Measurements from ENCODE around the gene INO80E.

The INO80E gene

DNA sequence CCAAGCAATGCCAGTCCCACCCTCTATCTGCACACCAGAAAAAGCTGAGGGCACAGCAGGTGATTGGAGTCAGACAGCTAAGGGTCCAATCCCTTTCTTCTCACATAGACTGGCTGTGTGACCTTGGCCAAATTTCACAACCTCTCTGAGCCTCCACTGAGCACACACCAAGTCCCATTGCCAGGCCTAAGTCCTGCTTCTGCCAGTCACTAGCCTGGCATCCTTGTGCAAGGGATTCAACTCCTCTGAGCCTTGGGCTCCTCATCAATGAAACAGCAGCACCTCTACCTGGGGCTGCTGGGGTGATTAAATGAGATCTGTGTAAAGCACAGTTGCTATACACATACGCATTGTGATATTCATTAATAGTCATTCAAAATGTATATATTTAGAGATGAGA is 50.5 kb downstream of the INO80E start:
- Histone ChIP-seq H3K4me3 (ENCODE audit: low read depth, low read length) (no peak overlapping the region), H3K9me3 (ENCODE audit: severe bottlenecking) (no peaks in the 10 kb centered on the region), H3K36me3 (no peaks in the 10 kb centered on the region), H3K27me3 (ENCODE audit: insufficient read depth, low read depth, severe bottlenecking) (no peaks in the 10 kb centered on the region), H3K27ac (no peak overlapping the region)
- no peak for DNase-seq
- no peak for TF ChIP-seq CTCF (IDR thresholded peaks at IDR 0.05; ENCODE audit: low read depth, low read length)

DNA sequence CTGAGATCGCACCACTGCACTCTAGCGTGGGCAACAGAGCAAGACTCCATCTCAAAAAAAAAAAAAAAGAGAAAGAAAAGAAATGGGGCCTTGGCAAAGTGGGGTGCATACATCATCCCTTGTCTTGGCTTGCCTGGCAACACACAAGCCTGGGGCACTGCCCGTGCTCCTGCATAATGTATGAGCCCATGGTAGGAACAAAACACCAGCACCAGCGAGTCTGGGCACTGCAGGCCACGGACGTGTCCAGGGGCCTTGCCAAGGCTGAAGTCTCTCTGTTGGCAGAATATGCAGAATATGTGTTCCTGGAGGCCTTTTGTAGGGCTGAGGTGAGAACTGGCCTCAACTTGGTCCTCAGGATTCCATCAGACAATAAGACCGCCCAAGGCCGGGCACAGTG is 53.8 kb downstream of the INO80E start:
- Histone ChIP-seq H3K27ac (peak overlapping the region; percentile 8; the same call in 1 of the 2 replicates), H3K36me3 (no peaks in the 10 kb centered on the region), H3K9me3 (ENCODE audit: severe bottlenecking) (no peaks in the 10 kb centered on the region), H3K4me3 (ENCODE audit: low read depth, low read length) (no peak overlapping the region), H3K27me3 (ENCODE audit: insufficient read depth, low read depth, severe bottlenecking) (no peaks in the 10 kb centered on the region)
- TF ChIP-seq CTCF (IDR thresholded peaks at IDR 0.05; ENCODE audit: low read depth, low read length): no peak
- no peak for DNase-seq

- H3K27me3 ChIP-seq (ENCODE audit: insufficient read depth, low read depth, severe bottlenecking): no peaks in the 10 kb centered on the region
- no peak for DNase-seq
- peaks cover 12% of the 10 kb centered on the region for H3K36me3 ChIP-seq
- H3K4me3 ChIP-seq (ENCODE audit: low read depth, low read length): no peak overlapping the region
- H3K27ac ChIP-seq: no peak overlapping the region
- H3K9me3 ChIP-seq (ENCODE audit: severe bottlenecking): no peaks in the 10 kb centered on the region
- no peak for TF ChIP-seq CTCF (IDR thresholded peaks at IDR 0.05; ENCODE audit: low read depth, low read length)
Measured at GRCh38 chr16:30051518-30051917, 55.5 kb downstream of the INO80E start.

GRCh38 chr16:30052671-30053372 is 56.8 kb downstream of the INO80E start:
- H3K36me3 ChIP-seq: peaks cover 20% of the 10 kb centered on the region
- H3K27me3 ChIP-seq (ENCODE audit: insufficient read depth, low read depth, severe bottlenecking): no peaks in the 10 kb centered on the region
- peak overlapping the region; percentile 87 for H3K27ac ChIP-seq
- H3K9me3 ChIP-seq (ENCODE audit: severe bottlenecking): no peaks in the 10 kb centered on the region
- peak overlapping the region; percentile 87 for H3K4me3 ChIP-seq (ENCODE audit: low read depth, low read length)
- no peak for TF ChIP-seq CTCF (IDR thresholded peaks at IDR 0.05; ENCODE audit: low read depth, low read length)
- DNase-seq: peak; percentile 96

DNA sequence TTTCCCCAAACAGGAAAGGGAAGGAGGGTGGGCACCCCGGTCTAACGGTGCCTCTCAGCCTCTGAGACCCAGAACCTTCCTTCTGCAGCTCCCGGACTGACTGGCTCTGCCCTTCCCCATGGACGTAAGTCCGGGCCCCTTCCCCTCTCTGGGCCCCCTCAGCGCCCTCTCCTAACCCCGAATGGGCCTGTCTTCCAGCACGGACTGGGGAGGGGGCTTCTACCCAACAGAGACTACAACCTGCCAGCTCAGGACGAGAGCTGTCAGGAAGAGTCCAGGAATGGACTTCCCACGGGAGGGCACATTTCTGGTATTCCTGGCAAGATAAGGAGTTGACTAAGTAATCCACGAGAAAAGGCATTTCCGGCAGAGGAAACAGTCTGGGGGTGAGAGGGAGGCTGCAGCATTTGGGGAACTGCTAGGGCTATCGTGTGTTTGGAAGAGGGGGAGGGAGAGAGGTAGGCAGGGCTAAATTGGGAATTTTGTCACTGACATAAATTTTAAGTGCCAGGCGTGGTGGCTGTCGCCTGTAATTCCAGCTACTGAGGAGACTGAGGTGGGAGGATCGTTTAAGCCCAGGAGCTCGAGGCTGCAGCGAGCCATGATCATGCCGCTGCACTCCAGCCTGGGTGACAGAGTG is 57.5 kb downstream of the INO80E start:
- peak overlapping the region; percentile 87 for H3K27ac ChIP-seq
- DNase-seq: no peak

More for the DNA sequence above, 57.5 kb downstream of the INO80E start:
- no peaks in the 10 kb centered on the region for H3K9me3 ChIP-seq (ENCODE audit: severe bottlenecking)
- H3K27me3 ChIP-seq (ENCODE audit: insufficient read depth, low read depth, severe bottlenecking): no peaks in the 10 kb centered on the region
- no peak for TF ChIP-seq CTCF (IDR thresholded peaks at IDR 0.05; ENCODE audit: low read depth, low read length)
- H3K4me3 ChIP-seq (ENCODE audit: low read depth, low read length): peak overlapping the region; percentile 87
- peaks cover 20% of the 10 kb centered on the region for H3K36me3 ChIP-seq

All from WERI-Rb-1 (cell line).